ENCODE results near the gene NFATC1.

GRCh38 chr18:79531386-79531785 lies 135.7 kb downstream of the NFATC1 start:
- TF ChIP-seq, protein P1, sequence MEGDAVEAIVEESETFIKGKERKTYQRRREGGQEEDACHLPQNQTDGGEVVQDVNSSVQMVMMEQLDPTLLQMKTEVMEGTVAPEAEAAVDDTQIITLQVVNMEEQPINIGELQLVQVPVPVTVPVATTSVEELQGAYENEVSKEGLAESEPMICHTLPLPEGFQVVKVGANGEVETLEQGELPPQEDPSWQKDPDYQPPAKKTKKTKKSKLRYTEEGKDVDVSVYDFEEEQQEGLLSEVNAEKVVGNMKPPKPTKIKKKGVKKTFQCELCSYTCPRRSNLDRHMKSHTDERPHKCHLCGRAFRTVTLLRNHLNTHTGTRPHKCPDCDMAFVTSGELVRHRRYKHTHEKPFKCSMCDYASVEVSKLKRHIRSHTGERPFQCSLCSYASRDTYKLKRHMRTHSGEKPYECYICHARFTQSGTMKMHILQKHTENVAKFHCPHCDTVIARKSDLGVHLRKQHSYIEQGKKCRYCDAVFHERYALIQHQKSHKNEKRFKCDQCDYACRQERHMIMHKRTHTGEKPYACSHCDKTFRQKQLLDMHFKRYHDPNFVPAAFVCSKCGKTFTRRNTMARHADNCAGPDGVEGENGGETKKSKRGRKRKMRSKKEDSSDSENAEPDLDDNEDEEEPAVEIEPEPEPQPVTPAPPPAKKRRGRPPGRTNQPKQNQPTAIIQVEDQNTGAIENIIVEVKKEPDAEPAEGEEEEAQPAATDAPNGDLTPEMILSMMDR (IDR thresholded peaks at IDR 0.05) = no peak
- no peak for TF ChIP-seq TEAD4 (IDR thresholded peaks at IDR 0.05; ENCODE audit: borderline replicate concordance, insufficient read depth)
- no peak for TF ChIP-seq GABPA (IDR thresholded peaks at IDR 0.05; ENCODE audit: low read depth)
- TF ChIP-seq EP300 (IDR thresholded peaks at IDR 0.05; ENCODE audit: borderline replicate concordance in 1 of 2, low read depth in 1 of 2, low read length in 1 of 2) = no peak
- TF ChIP-seq RCOR1 (IDR thresholded peaks at IDR 0.05; ENCODE audit: low read length) = no peak
- TF ChIP-seq TAF1 (IDR thresholded peaks at IDR 0.05; ENCODE audit: borderline replicate concordance, low read depth, low read length) = no peak
- no peak for TF ChIP-seq SIN3A (IDR thresholded peaks at IDR 0.05; ENCODE audit: borderline replicate concordance, low read depth, low read length)
- no peak for TF ChIP-seq PBX3 (IDR thresholded peaks at IDR 0.05)
- no peak for TF ChIP-seq NRF1 (IDR thresholded peaks at IDR 0.05; ENCODE audit: low read depth, low read length)
- TF ChIP-seq, protein P2, sequence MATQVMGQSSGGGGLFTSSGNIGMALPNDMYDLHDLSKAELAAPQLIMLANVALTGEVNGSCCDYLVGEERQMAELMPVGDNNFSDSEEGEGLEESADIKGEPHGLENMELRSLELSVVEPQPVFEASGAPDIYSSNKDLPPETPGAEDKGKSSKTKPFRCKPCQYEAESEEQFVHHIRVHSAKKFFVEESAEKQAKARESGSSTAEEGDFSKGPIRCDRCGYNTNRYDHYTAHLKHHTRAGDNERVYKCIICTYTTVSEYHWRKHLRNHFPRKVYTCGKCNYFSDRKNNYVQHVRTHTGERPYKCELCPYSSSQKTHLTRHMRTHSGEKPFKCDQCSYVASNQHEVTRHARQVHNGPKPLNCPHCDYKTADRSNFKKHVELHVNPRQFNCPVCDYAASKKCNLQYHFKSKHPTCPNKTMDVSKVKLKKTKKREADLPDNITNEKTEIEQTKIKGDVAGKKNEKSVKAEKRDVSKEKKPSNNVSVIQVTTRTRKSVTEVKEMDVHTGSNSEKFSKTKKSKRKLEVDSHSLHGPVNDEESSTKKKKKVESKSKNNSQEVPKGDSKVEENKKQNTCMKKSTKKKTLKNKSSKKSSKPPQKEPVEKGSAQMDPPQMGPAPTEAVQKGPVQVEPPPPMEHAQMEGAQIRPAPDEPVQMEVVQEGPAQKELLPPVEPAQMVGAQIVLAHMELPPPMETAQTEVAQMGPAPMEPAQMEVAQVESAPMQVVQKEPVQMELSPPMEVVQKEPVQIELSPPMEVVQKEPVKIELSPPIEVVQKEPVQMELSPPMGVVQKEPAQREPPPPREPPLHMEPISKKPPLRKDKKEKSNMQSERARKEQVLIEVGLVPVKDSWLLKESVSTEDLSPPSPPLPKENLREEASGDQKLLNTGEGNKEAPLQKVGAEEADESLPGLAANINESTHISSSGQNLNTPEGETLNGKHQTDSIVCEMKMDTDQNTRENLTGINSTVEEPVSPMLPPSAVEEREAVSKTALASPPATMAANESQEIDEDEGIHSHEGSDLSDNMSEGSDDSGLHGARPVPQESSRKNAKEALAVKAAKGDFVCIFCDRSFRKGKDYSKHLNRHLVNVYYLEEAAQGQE (IDR thresholded peaks at IDR 0.05; ENCODE audit: low read depth, low read length) = no peak
- TF ChIP-seq ZBTB33 (IDR thresholded peaks at IDR 0.05; ENCODE audit: borderline replicate concordance, low read depth) = no peak
- TF ChIP-seq POLR2AphosphoS5 (IDR thresholded peaks at IDR 0.05; ENCODE audit: low read depth, low read length) = no peak
- TF ChIP-seq YY1 (IDR thresholded peaks at IDR 0.05; ENCODE audit: low read depth) = no peak
- no peak for TF ChIP-seq MXI1 (IDR thresholded peaks at IDR 0.05; ENCODE audit: low read depth, low read length)
